Medulla oblongata (tissue), 1 donor: ENCODE measurements around the gene YWHAQ.

ENCODE experiments used
- DNase-seq: peaks from one replicate; pipeline ENCODE4 v3.0.0-alpha.2; 2015; ENCODE audit errors: extremely low spot score

Gene YWHAQ

GRCh38 chr2:9630736-9631552 is at the start of gene YWHAQ:
Gene YWHAQ (minus strand): TSS chr2:9630997. CDS start chr2:9630452, 545 bp downstream.
- peak; percentile 99 for DNase-seq

GRCh38 chr2:9680082-9680481 is 49.3 kb upstream of the YWHAQ start:
- DNase-seq: no peak

GRCh38 chr2:9679218-9679617 is 48.4 kb upstream of the YWHAQ start:
- DNase-seq: no peak

GRCh38 chr2:9678544-9678943 is 47.7 kb upstream of the YWHAQ start:
- DNase-seq: no peak

GRCh38 chr2:9675415-9676351 is 44.9 kb upstream of the YWHAQ start:
- peak; percentile 72 for DNase-seq

- no peak for DNase-seq
These were observed 44.2 kb upstream of the YWHAQ start for GRCh38 chr2:9674891-9675414.

- DNase-seq: no peak
These were observed 43.2 kb upstream of the YWHAQ start for GRCh38 chr2:9673914-9674481.

GRCh38 chr2:9668687-9669345 is 38.0 kb upstream of the YWHAQ start:
- DNase-seq: peak; percentile 34

- no peak for DNase-seq
These were observed 37.0 kb upstream of the YWHAQ start for GRCh38 chr2:9667826-9668225.

- DNase-seq: no peak
These were observed 35.5 kb upstream of the YWHAQ start for GRCh38 chr2:9666306-9666705.

GRCh38 chr2:9665898-9666297 is 35.1 kb upstream of the YWHAQ start:
- no peak for DNase-seq

- DNase-seq: no peak
These were observed 33.6 kb upstream of the YWHAQ start for GRCh38 chr2:9664365-9664764.

- DNase-seq: no peak
These were observed 32.4 kb upstream of the YWHAQ start for GRCh38 chr2:9663008-9663879.

- no peak for DNase-seq
These were observed 30.5 kb upstream of the YWHAQ start for GRCh38 chr2:9661261-9661660.

- no peak for DNase-seq
These were observed 30.0 kb upstream of the YWHAQ start for GRCh38 chr2:9660781-9661180.

GRCh38 chr2:9660154-9660553 is 29.4 kb upstream of the YWHAQ start:
- DNase-seq: no peak

GRCh38 chr2:9658972-9659371 is 28.2 kb upstream of the YWHAQ start:
- no peak for DNase-seq

GRCh38 chr2:9657731-9658130 is 26.9 kb upstream of the YWHAQ start:
- DNase-seq: no peak

GRCh38 chr2:9657083-9657482 is 26.3 kb upstream of the YWHAQ start:
- no peak for DNase-seq

- DNase-seq: no peak
These were observed 25.5 kb upstream of the YWHAQ start for GRCh38 chr2:9656270-9656766.
